Measurements from ENCODE around the gene MRFAP1.

GRCh38 chr4:6601661-6602250 lies 38.7 kb upstream of the MRFAP1 start:
- TF ChIP-seq CTCF (IDR thresholded peaks at IDR 0.05) (no peak), POLR2A (IDR thresholded peaks at IDR 0.05) (no peak)

All from esophagus squamous epithelium (tissue), 4 donors.